GM18861 (cell line): ENCODE results near the gene TLCD3B.
A peak's percentile ranks its signal among the peaks of the same experiment; 100 is the strongest.

Experiments
- ATAC-seq: cut with Tn5 transposase; IDR thresholded peaks from one replicate; pipeline ENCODE4 v1.9.1; 2021; ENCODE audit not compliant: unreplicated experiment

The TLCD3B gene

GRCh38 chr16:30005341-30006094 is 25.6 kb downstream of the TLCD3B start:
- no peak for ATAC-seq

GRCh38 chr16:30004811-30005242 is 26.2 kb downstream of the TLCD3B start:
- no peak for ATAC-seq

- no peak for ATAC-seq
Measured at GRCh38 chr16:30004424-30004776, 26.7 kb downstream of the TLCD3B start.

GRCh38 chr16:30003670-30004423 is 27.2 kb downstream of the TLCD3B start:
- ATAC-seq, result no peak

GRCh38 chr16:30002614-30003346 is 28.3 kb downstream of the TLCD3B start:
- no peak for ATAC-seq

- no peak for ATAC-seq
Measured at GRCh38 chr16:30000735-30001631, 30.1 kb downstream of the TLCD3B start.

GRCh38 chr16:29999605-30000004 is 31.5 kb downstream of the TLCD3B start:
- ATAC-seq, result no peak

GRCh38 chr16:29996766-29997250 is 34.3 kb downstream of the TLCD3B start:
- ATAC-seq, result no peak

GRCh38 chr16:29995911-29996765 is 34.9 kb downstream of the TLCD3B start, which contains the start of gene INO80E:
TSS of gene INO80E (plus strand) at chr16:29996241. CDS start at chr16:29996311, 70 bp downstream.
- ATAC-seq, result peak; percentile 88

GRCh38 chr16:29995324-29995910 is 35.7 kb downstream of the TLCD3B start, which contains the start of gene HIRIP3:
TSS of gene HIRIP3 (minus strand) at chr16:29995617. CDS start at chr16:29995605, 12 bp downstream.
- peak; percentile 40 for ATAC-seq

- no peak for ATAC-seq
Measured at GRCh38 chr16:29994600-29995323, 36.3 kb downstream of the TLCD3B start.

GRCh38 chr16:29993903-29994599 is 37.0 kb downstream of the TLCD3B start:
- no peak for ATAC-seq

GRCh38 chr16:29993191-29993902 is 37.7 kb downstream of the TLCD3B start:
- ATAC-seq, result no peak

GRCh38 chr16:29992344-29992967 is 38.6 kb downstream of the TLCD3B start:
- no peak for ATAC-seq

GRCh38 chr16:29991571-29991904 is 39.5 kb downstream of the TLCD3B start:
- ATAC-seq, result no peak

GRCh38 chr16:29990883-29991570 is 40.0 kb downstream of the TLCD3B start:
- no peak for ATAC-seq
